ENCODE results near the gene ERICH6.

The ERICH6 gene

DNA sequence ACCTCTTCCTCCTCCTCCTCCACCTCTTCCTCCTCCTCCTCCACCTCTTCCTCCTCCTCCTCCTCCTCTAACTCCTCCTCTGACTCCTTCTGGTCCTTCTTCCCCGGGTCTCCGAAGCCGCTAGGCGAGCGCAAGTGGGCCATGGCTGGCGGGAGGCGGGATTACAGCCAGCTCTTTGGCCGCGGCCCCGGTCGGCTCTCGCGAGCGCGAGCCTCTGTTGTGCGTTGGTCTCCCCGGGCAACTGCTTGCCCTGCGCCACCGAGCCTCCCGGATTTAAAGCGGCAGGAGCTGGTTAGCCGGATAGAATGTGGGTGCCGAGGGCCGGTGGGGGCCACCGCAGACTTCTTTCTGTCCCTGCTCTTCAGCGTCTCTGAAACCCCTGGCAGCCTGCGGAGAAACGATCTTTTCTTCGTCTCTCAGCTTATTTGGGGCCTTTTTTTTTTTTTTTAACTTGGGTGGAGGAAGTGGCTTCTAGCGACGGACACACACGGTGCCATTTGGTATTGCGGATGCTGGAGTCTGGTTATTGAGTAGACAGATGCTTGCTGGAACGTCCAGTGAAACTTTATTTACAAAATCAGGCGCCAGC lies at the start of gene ERICH6:
TSS of gene ERICH6 (minus strand) at position 165 of the 589 bp plus-strand sequence. CDS start at position 143, 22 bp downstream.
- peak; percentile 57 for DNase-seq (ENCODE audit: low spot score)

DNA sequence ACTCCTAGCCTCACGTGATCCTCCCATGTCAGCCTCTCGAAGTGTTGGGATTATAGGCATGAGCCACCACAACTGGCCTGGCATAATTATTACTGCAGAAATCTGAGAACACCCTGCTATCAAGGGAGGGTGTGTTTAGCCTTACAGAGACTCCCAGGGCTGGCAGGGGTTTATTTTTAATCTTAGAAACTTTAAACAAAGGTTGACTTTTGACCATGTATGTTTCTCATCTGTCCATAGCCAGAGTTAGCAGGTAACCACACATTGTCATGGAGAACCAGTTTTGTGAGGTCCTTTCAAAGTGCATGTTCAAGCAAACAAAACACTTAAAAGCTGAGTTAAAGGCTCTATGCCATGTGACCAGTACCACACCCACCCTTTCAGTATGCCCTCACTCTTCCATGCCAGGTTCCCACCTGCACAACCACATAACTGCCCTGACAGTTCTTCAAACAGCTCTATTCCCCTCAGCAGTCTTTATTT lies 48.1 kb upstream of the ERICH6 start:
- DNase-seq (ENCODE audit: low spot score), result peak; percentile 42

DNA sequence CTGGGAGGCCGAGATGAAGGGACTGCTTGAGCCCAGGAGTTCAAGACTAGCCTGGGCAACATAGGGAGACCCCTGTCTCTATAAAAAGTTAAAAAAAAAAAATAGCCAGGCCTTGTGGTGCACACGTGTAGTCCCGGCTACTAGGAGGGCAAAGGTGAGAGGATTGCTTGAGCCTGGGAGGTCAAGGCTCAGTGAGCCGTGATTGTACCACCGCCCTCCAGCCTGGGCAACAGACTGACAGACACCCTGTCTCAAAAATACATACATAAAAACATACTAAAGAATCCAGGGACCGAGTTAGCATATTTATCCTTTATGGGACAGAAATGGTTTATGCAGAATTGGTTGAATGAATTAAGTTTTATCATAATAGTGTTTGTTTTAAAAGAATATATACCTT lies 45.5 kb upstream of the ERICH6 start:
- no peak for DNase-seq (ENCODE audit: low spot score)

DNA sequence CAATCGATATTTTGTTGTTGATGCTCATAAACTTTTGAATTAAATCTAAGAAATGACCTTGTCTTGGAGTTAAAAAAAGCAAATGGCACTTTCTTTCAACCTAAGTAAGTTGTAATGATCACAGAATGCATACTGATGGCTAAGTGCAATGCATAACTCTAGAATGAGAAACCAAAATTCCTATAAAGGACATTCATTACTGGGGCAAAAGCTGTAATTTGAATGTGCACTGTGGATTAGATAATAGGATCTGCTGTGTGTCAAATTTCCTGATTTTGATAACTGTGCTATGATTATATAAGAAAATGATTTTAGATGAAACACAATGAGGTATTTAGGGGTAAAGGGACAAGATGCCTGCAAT lies 44.9 kb upstream of the ERICH6 start:
- DNase-seq (ENCODE audit: low spot score), result no peak

DNA sequence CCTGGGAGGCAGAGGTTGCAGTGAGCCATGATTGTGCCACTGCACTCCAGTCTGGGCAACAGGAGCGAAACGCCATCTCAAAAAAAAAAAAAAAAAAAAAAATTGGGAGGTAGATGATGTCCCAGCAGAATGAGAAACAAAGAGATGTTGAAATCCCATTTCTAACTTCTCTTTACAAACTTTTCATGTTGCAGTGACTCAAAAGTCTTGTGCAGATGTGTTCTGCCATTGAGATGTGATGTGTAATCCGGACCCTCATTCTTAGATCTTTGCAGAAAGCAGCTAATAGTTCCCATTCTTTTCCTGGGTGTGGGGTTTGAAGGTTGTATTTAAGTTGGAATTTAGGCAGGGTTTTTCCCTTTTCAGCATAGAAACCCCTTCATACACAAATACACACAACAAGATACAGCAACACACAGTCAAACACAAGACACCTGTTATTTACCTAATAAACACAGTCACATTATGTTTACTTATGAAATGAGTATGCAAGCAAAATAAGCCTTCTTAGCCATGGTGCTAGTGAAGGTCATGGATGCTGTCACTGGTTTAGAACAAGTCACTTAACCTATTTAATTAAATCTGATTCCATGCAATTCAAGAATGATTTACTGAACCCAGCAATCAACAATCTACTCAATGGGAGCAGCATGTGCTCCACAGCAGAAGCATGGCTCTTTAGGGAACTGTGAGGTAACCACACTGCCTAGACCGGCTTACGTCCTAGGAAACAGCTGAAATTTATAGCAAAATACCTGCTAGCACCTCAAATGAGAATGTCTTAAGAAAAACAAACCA lies 44.4 kb upstream of the ERICH6 start:
- DNase-seq (ENCODE audit: low spot score), result peak; percentile 8

DNA sequence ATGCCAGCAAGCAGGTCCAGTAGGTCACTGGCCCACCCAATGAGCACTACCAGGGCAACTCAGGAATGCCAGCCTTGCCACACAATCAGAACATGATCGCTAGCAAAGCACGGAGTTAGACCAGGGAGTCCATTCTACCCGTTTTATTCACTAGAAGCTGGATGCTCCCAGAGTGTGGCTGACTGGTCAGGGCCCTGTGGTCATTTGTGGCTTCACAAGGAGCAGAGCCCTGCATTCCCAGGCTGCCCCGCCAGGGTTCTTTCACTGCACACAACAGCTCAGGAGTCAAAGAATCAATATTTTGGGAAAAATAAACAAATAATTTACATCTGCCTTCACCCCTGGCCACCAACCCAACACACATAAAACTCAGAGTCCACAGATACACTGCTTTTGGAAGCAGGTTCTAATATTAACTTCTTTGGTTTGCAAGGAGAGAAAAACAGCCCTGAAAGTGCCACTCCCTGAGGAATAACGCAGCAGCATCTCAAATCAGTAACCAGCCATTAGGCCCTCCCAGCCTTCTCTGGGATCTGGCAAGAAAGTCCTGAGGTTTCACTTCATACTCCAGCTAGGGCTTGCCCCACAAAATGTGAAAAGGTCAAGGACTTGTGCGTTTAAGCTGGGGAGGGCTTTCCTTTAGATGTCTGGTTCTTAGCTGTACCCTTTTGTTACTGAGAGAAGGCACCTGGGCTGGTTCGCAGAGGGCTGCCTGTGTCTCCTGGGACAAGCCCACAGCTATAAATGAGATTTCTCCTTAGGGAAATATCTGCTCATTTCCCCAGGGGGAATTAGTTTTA lies 43.3 kb upstream of the ERICH6 start:
- DNase-seq (ENCODE audit: low spot score), result no peak

DNA sequence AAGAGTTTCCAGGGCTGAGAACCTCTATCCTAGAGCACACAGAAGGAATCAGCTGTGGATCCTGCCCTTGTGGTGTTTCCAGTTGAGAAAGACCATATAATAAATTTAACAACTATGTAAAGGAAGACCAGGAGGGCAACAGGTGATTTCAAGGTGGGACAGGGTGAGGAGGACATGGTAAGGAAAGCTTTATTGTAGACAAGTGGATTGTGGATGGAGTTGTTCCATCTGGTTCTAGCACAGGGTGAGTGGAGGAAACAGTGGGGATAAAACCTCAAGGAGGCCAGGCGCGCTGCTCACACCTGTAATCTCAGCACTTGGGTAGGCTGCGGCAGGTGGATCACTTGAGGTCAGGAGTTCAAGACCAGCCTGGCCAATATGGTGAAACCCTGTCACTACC lies 42.1 kb upstream of the ERICH6 start:
- DNase-seq (ENCODE audit: low spot score), result no peak

DNA sequence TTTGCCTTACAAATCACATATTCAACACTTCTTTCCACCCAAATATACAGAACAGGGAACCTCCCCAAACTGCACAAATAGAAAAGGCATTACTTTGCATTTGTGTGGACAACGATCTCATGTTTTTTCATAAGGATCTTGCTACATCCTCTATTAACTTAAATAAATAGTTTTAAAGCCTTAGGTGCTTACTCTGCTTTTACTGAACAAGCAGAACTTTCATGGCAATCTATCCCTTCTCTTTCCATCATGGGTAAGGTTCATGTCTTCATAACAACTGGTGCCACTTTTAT lies 41.1 kb upstream of the ERICH6 start:
- no peak for DNase-seq (ENCODE audit: low spot score)

DNA sequence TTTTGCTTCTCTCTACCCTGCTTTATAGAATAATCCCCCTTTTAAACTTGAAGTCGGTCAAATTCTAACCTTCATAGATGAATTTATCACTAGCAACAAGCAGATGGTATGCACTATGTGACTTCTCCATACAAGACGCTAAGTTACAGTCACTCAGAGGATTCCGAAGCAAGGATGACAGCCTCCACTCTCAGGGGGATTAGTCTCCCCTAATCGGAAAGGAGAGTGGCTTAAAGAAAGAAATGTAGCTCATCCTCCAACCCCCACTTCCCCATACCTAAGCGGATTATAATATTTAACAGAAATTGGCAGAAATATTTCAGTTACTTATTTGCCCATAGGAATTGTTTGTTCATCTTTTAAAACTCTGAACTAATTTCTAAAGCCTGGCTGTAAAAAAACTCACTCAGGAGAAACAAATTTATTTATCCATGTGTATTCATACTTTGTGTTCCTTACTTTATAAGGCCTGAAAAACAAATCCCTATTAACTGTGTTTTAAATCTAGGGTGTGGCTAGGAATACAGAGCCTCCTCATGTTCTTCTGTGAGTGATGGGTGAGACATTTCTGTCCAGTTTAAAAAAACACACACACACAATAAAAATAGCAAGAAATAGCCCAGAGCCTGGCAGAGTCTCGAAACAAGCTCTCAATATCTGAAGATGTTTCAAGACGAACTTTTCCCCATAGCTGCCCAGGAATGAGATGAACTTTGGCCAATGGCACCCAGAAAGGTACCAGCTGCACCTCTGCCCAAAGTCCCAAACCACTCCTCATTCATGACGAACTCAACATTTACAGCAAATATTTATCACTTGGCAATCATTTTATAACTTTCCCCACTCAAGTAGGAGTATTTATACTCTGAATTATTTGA lies 40.6 kb upstream of the ERICH6 start:
- DNase-seq (ENCODE audit: low spot score), result peak; percentile 20

DNA sequence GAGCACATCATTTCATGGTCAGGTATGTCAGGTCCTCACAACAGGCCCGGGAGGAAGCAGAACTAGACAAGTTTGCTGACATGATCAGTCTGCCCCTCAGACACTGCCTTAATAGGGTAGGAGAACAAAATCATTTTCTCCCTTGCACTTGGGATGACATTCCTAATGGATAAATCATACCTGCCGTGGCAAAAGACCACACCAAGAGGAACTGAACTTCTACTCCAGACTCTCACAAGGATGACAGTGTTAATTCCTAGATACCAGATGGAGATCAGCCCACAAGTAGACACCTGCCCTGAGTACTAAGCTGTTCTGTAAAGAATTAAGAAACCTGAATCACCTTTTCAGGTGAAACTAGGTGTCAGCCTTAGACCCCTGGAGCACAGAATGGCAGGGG lies 39.8 kb upstream of the ERICH6 start:
- DNase-seq (ENCODE audit: low spot score), result peak; percentile 22

DNA sequence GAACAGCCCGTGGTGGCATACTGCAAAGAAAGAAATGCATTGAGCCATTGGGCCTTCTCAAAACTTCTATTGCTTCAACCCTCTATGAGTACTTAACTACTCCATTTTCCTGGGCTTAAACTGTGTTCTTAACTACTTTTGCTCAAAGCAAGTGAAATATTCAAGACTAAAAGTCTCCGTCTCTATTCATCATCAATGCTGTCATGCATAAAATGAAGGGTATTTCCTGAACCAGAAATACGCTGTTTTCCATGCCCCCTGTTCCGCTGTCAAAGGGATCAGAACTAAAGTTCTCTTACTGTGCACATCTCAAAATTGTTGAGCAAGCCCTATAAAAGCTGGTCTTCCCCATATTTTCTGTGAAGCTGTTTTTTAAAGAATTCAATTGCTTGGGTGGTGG lies 39.0 kb upstream of the ERICH6 start:
- DNase-seq (ENCODE audit: low spot score), result no peak

DNA sequence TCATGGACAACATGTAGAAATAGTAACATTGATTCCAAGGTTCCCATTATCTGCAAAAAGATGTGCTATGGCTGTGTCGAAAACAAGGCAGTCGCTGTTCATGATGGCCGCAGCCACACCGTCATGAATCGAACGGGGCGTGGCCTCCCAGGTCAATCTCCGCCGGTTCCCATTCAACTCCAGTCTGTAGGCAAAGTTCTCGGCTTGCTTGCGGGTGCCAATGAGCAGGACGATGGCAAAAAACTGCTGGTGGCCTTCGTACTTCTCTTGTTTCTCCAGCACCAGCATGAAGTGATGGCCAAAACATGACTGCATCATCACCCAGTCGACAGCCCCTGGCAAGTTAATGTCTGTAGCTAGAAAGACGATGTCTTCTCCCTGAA lies 38.4 kb upstream of the ERICH6 start:
- DNase-seq (ENCODE audit: low spot score), result peak; percentile 18

DNA sequence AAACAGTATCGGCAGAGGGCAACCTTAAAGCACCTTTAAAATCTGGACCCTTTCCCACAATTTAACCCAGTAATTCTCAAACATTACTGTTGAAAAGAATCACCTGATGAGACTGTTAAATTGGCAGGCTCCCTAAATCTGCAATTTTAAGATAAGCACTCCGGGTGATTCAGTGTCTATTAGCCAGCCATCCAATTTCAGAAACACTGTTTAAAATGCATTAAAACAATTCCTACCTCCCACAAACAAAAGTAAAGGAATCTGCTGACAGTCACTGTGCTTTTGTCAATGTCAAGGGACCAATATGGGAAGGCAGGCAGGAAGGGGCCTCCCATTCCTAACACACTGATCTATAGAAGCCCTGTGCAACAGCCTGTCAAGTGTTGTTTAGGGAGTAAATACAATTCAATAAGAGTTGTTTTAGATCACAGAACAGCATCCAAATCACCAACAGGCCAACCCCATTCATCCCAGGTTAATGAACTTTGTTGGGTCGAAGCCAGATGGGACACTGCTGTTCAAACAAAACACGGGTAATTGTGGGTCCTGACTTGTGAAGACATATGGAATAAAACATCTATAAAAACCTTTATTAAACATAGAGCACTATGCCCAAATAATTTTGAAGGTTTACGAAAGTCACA lies 37.9 kb upstream of the ERICH6 start:
- peak; percentile 78 for DNase-seq (ENCODE audit: low spot score)

DNA sequence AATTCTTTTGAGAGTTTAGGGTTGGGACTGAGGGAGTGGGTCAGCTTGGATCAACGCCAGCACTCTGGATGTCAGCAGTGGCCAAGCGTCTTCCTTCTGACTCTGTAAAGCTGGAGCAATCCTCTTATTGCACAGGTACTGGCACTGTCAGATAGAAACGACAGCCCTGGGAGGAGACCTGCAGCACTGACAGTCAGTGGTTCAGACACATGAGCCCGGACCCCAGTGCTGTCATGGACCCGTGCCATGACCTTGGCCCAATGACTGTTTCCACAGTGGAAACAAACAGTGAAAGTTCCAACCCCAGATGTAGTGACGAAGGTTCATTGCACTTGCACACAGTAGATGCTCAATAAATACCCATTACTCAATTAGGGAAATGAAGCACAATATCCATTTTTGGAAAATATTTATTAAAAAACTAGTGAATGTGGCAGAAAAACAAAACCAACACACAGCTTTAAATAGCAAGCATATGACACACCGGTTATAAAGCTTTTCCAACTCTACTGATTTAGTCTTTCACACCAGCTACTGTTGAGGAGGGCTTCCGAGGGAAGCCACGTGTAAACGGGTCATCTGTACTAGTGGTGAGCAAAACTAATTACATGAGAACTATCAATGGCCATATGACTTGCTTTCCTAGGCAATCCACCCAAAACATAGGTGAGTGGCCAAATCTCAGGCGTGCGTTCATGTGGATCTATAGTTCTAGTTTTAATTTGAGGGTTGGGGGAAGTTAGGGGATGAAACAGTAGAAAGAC lies 37.2 kb upstream of the ERICH6 start:
- DNase-seq (ENCODE audit: low spot score), result no peak

DNA sequence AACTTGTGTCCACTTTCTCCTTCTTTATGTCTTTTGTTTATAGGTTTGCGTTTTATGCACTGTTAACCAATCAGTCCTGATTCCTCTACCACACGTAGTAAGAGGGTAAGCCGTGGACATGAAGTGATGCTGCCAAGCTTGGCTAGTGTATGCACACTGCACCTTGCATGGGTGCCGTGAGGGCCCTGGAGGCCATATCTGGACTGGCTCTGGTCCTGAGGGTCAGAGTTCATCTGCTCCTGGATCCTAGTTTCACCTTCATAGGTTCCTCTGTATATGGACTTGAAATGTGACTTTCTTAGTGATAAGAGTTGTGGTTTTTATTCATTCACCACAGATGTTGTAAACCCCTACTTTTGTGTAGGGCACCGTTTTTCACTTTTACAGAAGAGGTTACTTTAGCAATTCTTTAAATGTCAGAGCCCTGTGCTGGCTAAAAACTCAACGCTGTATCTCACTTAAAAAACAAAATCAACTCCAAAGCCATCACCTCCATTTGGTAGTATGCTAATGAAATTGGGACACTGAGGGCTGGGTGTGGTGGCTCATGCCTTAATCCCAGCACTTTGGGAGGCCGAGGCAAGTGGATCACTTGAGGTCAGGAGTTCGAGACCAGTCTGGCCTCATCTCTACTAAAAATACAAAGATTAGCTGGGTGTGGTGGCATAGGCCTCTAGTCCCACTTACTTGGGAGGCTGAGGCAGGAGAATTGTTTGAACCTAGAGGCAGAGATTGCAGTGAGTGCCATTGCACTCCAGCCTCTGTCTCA lies 36.3 kb upstream of the ERICH6 start:
- DNase-seq (ENCODE audit: low spot score), result peak; percentile 43

DNA sequence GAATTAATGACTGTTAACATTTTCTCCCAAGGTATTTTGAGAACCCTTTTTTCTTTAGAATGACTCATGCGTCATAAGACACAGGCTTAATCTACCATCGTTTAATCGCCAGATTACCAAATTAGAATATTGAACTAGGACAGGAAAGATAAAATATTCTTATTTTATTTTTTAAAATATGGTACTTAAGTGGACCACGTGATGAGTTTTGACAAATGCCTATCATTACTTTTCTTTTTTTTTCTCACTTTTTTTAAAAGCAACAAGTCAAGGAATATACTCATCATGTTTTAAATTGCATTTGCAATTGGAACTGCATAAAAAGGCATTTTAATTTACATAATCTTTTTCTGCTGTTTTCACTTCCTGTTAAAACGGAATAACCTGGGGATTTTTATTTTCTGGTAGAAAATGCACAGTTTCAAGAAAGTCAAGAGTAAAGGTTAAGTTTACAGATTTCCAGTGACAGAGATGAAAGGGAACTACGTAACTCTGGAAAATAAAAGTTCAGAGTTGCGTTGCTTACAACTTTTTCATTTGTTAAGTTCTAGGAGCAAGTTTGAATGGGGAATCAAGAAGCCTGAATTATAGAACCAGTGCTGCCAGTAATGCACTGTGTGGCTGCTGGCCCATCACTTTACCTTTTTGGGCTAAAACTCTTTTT lies 35.6 kb upstream of the ERICH6 start:
- DNase-seq (ENCODE audit: low spot score), result peak; percentile 62

DNA sequence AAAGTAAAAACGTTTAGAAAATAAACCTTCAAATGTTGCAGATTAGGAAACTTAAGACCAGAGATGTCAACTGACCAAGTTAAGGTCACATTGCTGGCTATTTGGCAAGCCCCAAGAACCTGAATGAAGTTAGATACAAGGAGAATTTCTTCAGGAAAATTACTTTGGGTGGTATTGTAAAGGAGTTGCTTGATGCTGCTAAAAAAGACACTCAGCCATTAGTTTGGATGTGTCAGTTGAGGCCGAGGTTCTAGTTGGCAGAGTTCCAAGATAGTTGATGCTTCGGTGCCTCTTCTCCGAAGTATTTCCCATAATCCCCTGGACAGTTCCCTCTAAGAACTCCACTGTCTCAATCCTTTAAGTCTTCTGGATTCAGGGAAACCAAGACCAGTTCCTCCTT lies 35.0 kb upstream of the ERICH6 start:
- DNase-seq (ENCODE audit: low spot score), result peak; percentile 80

DNA sequence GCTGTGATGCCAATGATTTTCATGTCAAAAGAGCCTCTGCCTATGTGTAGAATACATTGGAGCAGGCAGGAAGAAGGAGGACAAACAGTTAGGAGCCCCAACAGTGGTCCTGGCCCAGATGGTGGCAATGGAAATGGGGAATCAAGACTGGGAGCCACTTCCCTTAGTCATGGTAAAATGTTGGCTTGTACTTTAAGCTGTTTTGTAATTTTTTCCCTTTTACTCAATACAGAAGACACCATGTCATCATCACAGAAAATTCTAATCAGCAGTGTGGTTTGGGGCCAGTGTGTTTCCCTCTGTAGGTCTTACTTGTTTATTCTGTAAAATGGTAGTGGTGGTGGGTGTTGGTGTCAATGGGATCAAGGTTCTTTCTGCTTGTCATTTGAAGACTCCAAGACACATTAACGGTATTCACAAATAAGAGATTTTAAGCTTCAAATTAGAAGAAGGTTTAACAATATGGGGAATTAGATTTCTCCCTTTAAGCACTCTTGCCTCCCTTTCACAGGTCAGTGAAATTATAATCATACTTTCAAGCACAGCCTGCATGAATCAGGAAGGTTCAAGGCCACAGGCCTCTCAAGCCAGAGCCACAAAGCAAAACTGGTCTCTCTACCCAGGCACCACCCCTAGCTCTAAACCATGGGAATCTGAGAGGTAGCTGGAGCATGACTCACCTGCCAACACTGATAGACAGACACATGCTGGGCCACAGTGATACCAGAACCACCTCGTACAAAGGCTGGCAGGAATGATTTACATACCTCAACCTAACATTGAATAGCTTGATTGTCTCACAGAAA lies 34.4 kb upstream of the ERICH6 start:
- DNase-seq (ENCODE audit: low spot score), result peak; percentile 89

All from hematopoietic multipotent progenitor cell treated with erythropoietin and hydrocortisone succinate and interleukin-3 and kit ligand, for 17 days (in vitro differentiated cells).